ENCODE measurements around the gene KCTD1. TPM values are rescaled to one million over a fixed set of nuclear protein-coding genes. Genes with fewer than 3 reads are reported as not detected.

The KCTD1 gene
- polyA plus RNA-seq, 1 donor, result 5.3 TPM

DNA sequence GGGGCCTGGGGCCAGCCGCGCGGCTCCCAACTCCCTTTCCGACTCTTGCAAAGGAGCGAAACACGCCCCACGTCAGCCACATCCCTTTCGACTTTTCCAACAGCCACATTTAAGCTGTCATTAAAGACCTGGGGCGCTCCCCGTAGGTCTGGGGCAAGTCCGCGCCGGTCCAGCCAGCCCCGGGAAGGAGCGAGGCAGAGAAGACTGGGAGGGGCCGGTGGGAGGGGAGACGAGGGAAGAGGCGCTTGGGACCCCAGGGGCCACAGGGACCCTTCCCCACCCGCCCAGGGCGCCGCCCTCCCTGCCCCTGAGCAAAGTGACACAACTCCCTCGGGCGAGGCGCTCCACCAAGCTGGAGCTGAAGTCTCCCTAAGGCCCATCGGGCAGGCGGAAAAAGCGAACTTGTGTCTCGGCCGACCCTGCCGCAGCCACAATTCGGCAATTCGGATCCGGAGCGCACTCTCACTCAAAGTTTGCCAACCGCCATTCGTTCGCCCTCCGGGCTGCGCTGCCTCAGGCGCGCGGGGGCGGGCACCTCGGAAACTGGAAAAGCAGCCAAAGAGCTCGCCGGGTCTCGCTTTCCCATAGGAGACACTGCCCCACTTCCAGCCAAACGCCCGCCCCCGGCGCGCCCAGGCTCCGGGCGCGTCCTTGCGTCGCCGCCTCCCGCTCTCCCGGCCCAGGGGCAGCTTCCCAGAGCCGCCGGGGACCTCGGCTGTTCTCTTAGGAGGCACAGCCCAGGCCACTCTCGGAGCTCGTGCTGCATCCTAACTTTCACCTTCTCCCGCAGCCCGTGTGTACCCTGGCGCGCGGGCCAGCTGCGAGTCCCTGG lies 1.1 kb upstream of the KCTD1 start:
- peak; percentile 23 for DNase-seq

DNA sequence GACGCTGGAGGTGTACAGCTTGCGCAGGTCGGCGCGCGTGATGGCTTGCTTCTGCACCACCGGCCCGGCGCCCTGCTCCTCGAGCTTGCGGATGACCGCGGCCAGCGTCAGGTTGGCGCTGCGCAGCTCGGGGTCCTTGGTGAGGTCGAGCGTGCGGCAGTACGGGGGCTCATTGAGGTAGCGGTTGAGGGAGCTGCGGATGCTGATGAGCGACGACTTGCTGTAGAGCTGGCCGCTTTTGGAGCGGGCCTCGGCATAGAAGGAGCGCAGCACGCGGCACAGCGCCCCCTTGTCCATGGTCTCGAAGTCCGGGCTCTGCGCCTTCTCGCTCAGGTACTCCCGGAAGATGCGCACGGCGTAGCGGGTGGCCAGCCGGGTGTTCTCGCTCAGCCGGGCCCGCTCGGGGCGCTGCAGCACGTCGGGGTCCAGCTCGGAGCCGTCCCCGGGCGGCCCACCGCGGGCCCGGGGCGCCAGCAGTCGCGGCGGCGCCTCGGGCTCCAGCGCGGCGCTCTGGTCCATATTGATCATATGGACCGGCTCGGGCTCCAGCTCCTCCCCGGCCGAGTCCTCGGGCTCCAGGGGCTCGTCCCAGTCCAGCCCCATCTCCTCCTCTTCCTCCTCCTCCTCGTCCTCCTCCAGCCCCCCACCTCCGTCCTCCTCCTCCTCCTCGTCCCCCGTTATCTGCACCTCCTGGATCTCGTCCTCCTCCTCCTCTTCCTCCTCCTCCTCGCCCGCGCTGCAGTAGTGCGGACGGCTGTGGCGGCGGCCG lies 523 bp downstream of the KCTD1 start:
- DNase-seq, result peak; percentile 86

DNA sequence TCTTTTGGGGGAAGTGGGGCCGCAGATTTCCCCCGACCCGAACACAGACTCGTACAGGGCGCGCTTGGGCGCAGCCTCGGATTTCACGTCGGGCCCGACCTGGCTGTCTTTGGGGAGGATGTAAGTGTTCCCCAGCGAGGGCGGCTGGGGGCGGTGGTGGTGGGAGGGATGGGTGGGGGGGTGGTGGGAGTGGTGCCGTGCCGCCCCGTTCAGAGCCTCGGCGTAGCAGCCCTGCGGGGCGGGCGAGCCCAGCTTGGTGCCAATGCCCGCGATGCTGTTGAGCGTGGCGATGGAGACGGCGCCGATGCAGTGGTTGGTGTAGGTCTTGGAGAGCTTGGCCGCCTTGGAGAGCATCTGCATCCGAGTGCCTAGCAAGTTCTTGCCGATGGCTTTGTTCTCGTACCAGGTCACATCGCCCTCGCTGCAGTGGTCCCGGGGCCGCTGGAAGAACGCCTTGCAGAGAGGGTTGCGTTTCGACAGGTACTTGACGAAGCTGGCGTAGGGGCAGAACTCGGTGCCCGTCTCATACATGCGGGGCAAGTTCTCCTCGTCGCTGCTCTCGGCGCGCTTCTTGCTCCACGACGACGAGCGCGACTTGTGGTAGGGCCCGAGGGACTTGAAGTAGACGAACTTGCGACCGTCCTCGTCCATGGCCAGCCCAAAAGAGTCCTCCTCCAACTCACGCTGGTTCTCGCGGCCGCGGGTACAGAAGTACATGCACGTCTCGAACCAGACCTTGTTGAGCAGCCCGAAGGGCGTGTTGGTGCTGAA lies 1.3 kb downstream of the KCTD1 start:
- no peak for DNase-seq

DNA sequence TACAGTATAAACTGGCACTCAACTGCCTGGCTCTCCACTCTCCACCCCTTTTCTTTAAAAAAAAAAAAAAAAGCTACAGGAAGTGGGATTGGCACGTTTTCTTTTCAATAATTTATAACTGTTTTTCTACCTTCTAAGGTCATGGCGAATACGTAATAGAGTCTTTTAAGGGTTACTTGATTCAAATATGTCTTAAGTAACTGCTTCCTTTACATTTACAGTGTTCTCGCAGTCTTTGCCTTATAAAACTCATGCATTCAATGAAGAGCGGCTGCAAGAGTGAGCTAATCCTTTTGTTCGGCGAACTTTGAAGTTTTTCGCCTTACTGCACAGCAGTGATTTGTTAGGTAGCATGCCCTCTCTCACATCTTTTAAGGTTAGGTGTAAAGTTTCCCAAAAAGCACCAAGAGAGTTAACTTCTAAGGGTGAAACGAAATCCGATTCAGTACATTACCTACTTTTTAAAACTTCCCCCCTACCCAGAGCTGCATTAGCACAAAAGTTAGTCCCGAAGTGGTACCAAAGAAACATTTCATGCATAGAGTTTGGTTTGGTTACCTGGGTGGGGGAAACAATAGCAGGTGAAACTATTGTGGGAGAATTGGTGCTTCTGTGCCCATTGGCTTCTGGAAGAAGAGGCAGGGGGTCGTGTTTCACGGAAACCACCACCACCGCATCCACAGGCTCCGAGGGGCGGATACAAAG lies 2.0 kb downstream of the KCTD1 start:
- no peak for DNase-seq

DNA sequence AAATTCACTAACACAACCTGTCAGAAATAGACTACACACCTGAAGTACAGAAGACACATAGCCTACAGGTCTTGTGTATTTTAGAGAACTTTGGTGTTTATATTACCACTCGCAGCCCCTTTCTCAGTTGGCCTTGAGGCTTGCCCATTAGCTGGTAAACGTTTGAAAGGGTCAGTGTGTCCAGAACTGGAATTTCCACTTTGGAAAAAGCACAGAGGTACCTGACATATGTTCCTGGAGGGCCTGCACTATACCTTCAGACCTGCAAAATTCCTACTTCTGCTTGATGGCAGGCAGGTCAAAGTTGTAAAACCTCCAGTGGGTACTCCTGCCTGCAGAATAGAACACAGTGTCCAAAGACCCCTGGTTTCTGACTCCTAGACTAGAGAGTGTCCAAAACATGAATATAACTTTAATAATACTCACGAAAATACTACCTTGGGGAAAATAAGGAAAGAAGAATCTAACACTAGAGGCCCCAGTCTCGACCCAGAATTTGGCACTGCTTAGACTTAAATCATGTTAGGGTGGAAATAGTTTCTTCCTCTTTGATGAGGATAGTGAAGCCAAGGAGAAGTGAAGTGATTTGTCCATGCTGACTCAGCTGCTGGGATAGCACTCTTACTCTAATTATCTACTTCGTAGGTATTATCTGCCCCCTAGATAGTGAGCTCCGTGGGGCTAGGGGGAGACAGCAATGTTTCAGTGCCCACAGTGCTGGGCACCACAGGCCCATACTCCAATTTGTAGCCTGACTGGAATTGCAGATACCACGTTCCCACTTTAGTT lies 2.8 kb downstream of the KCTD1 start:
- DNase-seq, result no peak

DNA sequence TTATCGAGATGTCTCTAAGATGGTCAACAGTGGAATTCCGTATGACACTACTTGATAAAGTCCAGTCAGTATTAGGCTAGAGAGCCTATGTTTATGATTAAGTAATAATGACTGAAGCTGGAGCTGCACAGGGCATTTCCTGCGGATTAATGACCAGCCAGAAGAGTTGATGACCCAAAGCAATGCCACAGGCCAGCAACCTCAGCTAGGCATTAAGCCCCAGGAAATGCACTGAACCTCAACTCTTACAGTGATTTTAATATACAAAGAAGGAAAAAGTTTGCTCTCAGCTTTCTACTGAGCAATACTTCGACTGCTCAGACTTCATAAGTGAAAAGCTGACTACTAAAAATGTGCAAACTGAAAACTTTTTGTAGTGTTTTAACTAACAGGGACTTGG lies 3.9 kb downstream of the KCTD1 start:
- no peak for DNase-seq

DNA sequence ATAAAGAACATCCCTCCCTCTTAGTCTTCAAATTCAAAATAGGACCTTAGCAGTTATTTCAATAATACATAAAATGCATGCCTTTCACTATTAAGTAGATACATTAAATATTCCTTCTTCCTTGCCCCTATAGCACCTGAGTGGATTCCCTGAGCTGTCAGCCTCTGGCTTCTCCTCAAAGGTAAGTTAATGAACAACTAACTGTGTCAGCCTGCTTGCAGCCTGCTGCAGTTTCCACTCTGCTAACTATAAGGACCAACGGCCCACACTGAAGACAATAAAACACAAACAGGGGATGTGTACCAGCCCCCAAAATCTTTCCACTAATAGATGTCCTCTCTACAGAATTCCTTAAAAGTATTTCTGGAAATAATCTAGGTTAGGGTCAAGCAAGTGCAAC lies 5.0 kb downstream of the KCTD1 start:
- no peak for DNase-seq

DNA sequence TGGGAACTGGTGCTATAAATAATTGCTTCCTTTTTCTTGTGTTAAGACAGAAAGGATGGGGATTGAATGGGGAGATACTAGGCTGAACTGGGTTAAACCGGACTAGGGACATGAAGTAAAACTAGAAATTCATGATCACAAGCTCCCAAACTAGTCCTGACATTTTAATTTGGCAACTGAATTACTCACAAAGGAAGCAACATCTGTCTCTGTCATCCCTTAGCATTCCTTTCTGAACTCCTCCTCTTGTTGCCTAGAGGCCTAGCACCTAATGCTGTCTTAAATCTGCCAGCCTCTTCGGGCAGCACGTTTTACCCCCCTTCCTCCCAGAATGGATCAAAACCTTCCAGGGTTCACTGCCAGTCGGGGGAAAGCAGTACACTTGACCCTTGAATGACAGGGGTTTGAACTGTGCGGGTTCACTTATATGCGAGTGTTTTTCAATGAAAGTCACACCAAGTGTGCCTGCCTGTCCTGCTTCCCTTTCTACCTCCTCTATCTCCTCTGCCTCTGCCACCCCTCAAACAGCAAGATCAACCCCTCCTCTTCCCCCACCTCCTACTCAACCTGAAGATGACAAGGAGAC lies 8.2 kb downstream of the KCTD1 start:
- no peak for DNase-seq

DNA sequence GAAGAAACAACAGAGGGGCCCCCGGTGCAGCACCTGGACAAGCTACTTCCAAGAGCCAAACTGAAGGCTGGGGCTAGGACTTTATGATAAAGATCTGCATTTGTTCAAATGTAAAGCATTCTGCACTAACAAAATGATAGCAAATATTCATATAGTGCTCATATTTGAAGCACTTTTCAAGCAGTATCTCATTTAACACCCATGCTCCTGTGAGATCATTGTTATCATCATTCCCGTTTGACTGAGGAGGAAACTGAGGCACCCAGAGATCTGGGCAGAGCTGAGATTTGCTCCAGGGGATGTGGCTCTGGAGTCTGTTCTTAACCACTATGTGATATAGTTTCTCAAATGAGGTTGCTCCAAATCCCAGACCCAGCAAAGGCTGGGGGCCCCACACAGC lies 9.8 kb downstream of the KCTD1 start:
- no peak for DNase-seq

DNA sequence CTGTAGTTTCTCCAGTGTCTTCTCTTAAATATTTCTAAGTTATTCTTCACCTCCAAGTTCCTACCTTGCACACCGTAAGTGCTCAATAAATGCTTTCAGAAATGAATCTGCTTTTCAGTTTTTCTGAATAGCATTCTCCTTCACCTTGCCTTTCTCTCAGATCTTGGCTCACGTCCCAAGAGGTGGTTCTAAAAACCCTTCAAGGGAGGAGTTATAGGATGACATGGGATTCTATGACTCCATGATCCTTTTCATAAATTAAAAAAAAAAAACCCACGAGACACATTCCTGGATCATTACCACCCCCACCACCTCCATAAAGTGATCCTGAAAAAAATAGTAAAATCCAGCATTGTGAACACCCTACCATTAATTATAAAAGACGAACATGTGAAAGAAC lies 11.7 kb downstream of the KCTD1 start:
- no peak for DNase-seq

DNA sequence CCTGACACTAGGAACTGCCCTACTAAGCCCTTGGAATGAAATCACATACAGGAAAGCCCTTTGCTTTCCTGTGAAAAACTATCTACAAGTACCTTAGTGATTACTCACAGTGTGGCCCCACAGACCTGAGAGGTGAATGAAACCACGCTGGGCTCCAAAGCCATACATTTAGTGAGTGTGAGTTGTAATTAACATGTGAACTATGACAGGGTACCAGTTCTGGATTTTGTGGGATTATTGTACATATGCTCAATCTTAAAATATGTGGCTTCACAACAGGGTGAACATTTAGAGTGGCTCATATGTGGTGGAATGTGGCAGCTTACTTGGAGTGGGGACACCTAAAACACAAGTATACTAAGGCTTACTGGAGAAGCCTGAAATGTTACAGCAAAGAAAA lies 12.3 kb downstream of the KCTD1 start:
- no peak for DNase-seq

DNA sequence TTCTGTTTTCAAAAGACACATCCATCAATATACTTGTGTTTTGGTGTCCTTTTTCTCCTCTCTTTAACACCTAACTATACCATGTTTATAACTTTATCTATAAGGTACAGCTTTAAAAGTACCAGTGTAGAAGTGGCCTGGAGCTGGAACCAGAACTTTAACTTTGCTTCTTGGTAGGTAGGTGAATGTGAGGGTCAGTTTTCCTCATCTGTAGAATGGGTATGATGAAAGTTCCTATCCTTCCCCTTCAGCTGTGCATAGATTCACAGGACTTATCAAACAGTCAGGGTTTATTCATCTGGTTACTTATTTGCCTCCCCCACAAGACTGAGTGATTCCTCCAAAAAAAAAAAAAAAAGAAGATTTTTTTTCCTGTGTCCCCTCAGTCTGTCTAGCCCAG lies 12.7 kb downstream of the KCTD1 start:
- DNase-seq, result no peak

DNA sequence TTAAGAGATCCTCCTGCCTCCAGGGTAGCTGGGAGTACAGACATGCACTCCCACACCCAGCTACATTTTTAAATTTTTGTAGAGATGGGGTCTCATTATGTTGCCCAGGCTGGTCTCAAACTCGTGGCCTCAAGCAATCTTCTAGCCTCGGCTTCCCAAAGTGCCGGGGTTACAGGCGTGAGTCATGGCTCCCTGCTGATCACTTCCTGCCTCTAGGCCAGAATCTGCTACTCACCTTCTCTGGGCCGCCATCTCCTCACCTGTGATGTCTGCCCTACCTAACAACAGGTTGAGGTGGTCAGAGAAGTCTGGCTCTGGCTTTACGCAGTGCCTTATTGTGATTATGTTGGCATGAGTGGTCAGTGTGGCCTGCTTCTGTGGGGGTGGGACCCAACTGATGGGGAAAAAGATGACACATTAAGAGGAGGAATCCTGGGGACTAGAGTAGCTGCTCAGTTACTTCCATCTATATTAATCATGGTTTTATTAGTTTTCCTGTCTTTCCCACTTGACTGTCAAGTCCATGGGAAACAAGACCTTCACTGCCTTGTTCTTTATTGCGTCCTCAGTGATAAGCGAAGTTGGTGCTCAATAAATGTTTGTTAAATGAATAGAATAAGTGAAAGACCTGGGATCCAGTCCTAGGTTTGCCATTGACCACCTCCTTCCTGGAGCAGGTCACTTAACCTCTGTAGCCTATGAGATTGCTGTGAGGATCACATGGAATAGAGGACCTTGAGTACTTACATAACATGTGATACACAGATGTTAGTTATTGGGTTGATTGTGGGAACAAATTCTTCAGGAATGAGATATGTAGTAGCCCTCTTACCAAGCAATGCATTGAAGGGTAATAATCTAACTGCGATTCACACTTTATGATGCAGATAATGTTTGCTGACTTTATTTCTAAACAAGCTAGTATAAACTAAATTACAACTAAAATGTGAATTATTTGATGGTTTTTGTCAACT lies 15.7 kb downstream of the KCTD1 start:
- DNase-seq, result no peak

DNA sequence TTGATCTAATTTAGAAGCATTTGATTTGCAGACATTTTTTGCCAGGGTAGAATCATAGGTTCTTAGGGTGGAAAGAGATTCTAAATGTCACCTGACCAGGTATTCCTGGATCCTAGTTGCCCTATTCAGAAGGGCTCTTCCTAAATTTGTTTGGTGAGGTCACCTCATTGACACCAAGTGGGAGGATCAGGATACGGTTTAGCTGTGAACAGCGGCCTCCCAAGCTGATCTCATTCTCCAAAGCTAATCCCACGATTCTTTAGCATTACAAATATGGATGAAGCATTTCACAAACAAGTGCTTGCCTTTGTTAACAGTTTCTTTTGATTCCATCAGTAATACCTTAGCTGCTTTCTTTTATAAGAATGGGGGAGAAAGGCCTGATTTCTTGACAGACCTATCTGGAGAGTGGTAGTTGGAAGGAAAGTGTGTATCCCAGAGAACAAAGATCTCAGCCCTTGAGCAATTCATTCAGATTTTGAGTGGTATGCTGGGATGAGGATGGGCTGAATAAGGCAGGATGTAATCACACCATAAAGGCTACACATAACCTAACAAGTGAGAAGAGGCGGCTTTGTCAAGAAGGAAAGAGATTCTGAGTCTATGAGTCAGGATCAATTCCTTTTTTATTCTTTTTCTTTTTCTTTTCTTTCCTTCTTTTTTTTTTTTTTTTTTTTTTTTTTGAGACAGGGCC lies 16.6 kb downstream of the KCTD1 start:
- DNase-seq, result no peak

DNA sequence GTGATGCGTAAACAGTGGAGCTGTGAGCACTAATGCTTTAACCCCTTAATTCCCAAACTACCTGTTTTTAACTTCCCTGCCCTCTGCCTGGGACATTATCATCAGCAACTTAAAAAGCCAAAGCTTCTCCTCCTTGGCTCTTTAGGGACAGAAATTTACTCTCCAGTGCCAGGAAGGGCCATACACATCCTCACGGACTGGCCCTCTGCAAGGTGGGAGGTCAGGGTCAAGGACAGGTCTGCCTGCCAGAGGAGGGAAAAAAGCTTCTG lies 21.5 kb downstream of the KCTD1 start:
- no peak for DNase-seq

DNA sequence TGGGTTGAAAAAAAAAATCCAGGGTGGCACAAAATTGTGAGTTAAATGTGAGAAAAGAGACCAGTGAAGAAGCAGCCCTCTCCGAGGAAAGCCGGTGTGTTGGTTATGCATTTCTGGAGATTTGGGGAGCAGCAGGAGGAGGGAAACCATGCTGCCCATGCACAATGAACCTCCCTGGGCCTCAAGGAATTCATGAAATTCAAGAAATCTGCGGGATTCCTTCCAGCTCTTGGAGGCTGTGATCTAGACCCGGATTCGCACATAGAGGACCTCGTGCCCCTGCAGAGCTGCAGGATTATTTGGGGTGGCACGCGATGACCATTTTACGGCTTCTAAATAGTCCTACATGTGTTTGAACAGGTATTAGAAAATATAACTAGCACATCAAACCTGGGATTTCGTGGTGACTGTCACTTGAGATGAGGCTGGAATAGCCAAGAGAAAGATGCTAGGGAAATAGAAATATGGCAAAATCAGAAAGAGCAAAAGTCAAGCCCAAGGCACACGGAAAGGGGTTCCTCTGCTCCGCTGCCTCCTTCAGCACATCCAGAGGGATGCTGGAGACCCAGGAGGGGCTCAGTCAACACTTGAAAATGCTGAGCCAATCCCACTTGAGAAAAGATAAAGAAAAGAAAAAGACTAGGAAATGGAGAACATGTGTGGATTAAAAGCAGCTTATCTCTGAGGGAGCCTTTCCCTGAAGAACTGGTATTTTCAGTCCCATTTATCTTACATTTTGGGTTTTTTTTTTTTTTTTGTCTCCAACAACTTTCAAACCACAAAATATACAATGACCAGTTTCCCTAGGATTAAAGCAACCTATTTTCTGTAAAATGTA lies 22.0 kb downstream of the KCTD1 start:
- no peak for DNase-seq

DNA sequence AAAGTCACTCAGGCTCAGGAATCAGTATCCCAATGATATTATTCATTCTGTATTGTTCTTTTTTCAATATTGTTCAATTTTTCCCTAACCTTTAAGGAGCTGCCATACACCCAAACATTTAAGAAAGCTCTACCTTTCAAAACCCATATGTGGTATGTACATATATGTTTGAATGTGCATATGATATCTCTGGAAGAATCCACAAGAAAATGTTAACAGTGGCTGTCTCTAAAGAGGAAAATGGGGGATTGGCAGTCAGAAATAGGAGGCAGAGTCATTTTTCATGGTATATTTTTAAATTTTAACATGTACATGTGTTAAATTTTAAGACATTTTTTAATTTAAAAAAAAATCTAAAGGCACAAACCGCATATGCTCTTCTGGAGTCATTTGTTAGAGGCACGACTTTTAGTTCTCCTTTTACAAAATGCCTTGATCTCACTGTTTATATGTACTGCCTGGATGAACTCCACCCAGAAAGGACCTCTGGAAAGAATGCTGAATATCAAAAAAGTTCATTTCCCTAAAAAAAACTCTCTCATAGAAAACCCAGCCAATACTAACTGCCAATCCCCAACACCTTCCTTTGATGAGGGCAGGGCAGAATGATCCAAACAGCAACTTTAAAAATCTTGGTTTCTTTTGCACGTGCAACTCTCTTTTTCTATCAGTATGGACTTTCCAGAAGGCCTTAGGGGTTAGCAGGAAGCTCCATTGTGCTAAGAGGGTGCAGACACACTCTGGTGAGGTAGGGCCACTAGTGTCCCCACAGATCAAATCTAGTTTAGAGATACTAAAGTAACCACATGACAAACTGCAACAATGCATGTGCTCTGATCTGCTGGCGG lies 23.6 kb downstream of the KCTD1 start:
- DNase-seq, result no peak

DNA sequence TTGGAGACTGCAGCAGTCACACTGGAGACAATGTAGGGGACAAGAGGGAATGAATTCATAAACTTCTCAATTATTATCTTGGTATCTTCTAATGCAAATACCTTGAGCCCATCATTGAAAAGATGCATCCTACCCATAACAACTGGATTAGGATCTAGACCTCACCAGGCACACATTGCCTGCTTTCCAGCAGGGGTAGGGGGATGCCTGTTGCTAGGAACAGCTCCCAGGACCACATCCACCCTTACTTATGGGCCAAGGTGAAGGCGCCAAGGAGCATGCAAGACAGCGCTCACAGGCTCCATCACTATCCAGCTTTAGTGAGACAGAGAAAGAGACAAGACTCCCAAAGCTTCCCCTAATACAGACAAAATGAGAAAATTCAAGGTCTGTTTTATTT lies 24.4 kb downstream of the KCTD1 start:
- no peak for DNase-seq
